Transverse colon (tissue), 4 donors: ENCODE measurements around the gene EIF4B. TPM values are rescaled to one million over a fixed set of nuclear protein-coding genes. Genes with fewer than 3 reads are reported as not detected.

Experiments
- DNase-seq: peaks from one replicate; pipeline ENCODE4 v3.0.0-alpha.2; 2019
- H3K27ac ChIP-seq, 4 donors: fragments of 200-600 bp; sonication (generic); 2 replicates each; pipeline ENCODE4 v1.5.1; 2016 to 2018; ENCODE audit warnings: inconsistent platforms in 4 of 4
- H3K27me3 ChIP-seq: fragments of 200-600 bp; sonication (generic); 2 replicates; pipeline ENCODE4 v1.5.1; 2017; ENCODE audit warnings: inconsistent platforms
- H3K36me3 ChIP-seq, 4 donors: fragments of 200-600 bp; sonication (generic); 2 replicates each; pipeline ENCODE4 v1.5.1; 2017 to 2019; ENCODE audit warnings: inconsistent platforms in 4 of 4
- H3K4me1 ChIP-seq, 4 donors: fragments of 200-600 bp; sonication (generic); 2 replicates each; pipeline ENCODE4 v1.5.1; 2017 to 2020; ENCODE audit warnings: inconsistent platforms in 4 of 4
- H3K4me3 ChIP-seq, 4 donors: fragments of 200-600 bp; sonication (generic); 1 replicate in 1 of 4; 2 replicates in 3 of 4; pipeline versions ENCODE4 v1.5.1 to v1.6.1; 2017 to 2019; ENCODE audit warnings: inconsistent platforms in 4 of 4
- H3K9me3 ChIP-seq, 2 donors: fragments of 200-600 bp; sonication (generic); 2 replicates each; pipeline ENCODE4 v1.5.1; 2017 to 2019; ENCODE audit warnings: inconsistent platforms in 2 of 2
- EP300 ChIP-seq: sonication (generic); formaldehyde crosslinking; IDR thresholded peaks from one replicate; pipeline ENCODE4 v1.6.1; 2017; ENCODE audit warnings: antibody characterized with exemption, low read depth
- POLR2A ChIP-seq: fragments of 450-650 bp; IDR thresholded peaks from one replicate; pipeline ENCODE4 v1.6.1; 2016; ENCODE audit warnings: antibody characterized with exemption, mild to moderate bottlenecking, moderate library complexity
- POLR2AphosphoS5 ChIP-seq, 3 donors: sonication (generic); formaldehyde crosslinking; IDR thresholded peaks; one replicate each; pipeline ENCODE4 v1.6.1; 2016; ENCODE audit warnings: antibody characterized with exemption in 3 of 3
- WGBS, 2 donors: methylation state at CpG; one replicate each; pipeline ENCODE4 v1.1.5; 2018; ENCODE audit warnings: low coverage in 1 of 2; 5-methylcytosine and 5-hydroxymethylcytosine counted together
- in situ Hi-C, 4 donors: fragments of 200-750 bp; cut with MboI; loops; one replicate each; pipeline versions ENCODE4 v1.15.0 to v1.15.1; 2017; ENCODE audit warnings: low sequenced_read_pairs in 3 of 4, low pct_ligation_motif_present in 1 of 4, low pct_unique_long_range_greater_than_20kb in 1 of 4
- intact Hi-C: fragments of 100-400 bp; cut with DNase I; formaldehyde crosslinking; loops from one replicate; pipeline ENCODE4 v1.15.1; 2023; ENCODE audit warnings: low total_unique reads
- total RNA-seq, 4 donors: library from RNA; depleted of rRNA; stranded (reverse); fragments of >200 nt; gene quantifications; one replicate each; pipeline ENCODE4 v1.1.0, GENCODE V29; 2016
- TF ChIP-seq, protein P1 (sequence below), 5 experiments: fragments of 200-600 bp in 3 of 5; fragments of 450-650 bp in 2 of 5; sonication (generic) in 3 of 5; IDR thresholded peaks; 1 replicate in 2 of 5; 2 replicates in 3 of 5; pipeline ENCODE4 v1.5.1; 2016 to 2017; ENCODE audit warnings: antibody characterized with exemption in 5 of 5, inconsistent platforms in 3 of 5, mild to moderate bottlenecking in 2 of 5, moderate library complexity in 1 of 5

EIF4B gene
- total RNA-seq, 4 donors from 2014 or later: 175 to 383 (median 261) TPM

DNA sequence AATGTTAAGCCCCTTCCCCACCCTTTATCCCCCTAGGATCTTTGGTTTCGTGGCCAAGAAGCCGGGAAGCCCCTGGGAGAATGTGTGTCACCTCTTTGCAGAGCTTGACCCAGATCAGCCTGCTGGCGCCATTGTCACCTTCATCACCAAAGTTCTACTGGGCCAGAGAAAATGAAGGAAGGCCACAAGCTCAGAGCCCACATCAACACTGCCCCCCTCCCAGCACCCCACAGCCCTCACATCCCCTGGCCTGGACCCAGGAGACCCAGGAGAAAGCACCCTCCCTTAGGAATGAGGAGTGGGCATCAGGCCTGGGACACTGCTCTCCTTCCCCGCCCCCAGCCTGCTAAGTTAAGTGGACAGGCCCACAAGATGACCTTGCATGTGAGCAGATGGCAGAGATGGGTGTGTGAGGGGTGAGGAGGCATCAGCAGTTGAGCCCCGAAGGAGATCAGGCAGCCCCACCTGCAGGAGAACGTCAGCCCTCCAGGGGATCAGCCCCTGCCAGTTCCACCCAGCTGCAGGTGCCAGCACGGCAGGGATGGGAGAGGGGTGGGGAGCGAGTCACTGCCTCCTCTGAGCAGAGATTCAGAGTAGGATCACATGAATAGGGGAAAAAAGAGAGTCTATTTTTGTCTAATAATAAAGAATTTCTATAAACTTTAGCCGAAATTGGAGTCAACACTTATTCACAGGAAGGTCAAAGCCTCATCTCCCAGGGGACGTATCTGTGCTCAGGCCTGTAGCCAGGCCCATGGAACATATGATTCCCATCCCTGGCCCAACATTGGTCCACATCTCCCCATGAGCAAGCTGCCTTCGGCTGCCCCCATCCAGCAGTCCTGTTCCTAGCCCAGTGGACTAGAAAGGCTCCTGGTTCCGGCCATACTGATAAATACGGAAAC, 57.7 kb downstream of the EIF4B start:
- Histone ChIP-seq H3K4me3 (no peak overlapping the region), H3K36me3 (peaks cover 0 to 10% (median 0%) of the 10 kb centered on the region in 4 donors), H3K9me3 (no peaks in the 10 kb centered on the region), H3K27me3 (no peaks in the 10 kb centered on the region), H3K4me1 (peaks cover 6 to 28% (median 18%) of the 10 kb centered on the region in 4 donors), H3K27ac (peak overlapping the region; percentile 36 to 68 (median 52))
- intact Hi-C loops: loop anchor here (1.0 to 10.0 kb wide), 3 partner anchors 37 to 221 kb away; no protein-coding TSS in a partner anchor
- peak in 1 of 3 donors; percentile 43 for TF ChIP-seq POLR2AphosphoS5 (IDR thresholded peaks at IDR 0.05)
- TF ChIP-seq, protein P1, sequence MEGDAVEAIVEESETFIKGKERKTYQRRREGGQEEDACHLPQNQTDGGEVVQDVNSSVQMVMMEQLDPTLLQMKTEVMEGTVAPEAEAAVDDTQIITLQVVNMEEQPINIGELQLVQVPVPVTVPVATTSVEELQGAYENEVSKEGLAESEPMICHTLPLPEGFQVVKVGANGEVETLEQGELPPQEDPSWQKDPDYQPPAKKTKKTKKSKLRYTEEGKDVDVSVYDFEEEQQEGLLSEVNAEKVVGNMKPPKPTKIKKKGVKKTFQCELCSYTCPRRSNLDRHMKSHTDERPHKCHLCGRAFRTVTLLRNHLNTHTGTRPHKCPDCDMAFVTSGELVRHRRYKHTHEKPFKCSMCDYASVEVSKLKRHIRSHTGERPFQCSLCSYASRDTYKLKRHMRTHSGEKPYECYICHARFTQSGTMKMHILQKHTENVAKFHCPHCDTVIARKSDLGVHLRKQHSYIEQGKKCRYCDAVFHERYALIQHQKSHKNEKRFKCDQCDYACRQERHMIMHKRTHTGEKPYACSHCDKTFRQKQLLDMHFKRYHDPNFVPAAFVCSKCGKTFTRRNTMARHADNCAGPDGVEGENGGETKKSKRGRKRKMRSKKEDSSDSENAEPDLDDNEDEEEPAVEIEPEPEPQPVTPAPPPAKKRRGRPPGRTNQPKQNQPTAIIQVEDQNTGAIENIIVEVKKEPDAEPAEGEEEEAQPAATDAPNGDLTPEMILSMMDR (IDR thresholded peaks at IDR 0.05): no peak
- no peak for TF ChIP-seq POLR2A
- TF ChIP-seq EP300: no peak
- peak; percentile 22 for DNase-seq
- WGBS, 2 donors: 75% methylated on average over 13 of the region's 13 CpGs; no CpG with 5 or more reads in 1 of the 2 donors
- in situ Hi-C loops: loop anchor here in 3 of 4 donors (10.0 to 25.0 kb wide), 3 partner anchors 121 to 223 kb away; partner anchors contain the start of genes CSAD (in 2 of the 3), ZNF740 (in 2 of the 3), MYG1 (in 1 of the 3) and PFDN5 (in 1 of the 3)

DNA sequence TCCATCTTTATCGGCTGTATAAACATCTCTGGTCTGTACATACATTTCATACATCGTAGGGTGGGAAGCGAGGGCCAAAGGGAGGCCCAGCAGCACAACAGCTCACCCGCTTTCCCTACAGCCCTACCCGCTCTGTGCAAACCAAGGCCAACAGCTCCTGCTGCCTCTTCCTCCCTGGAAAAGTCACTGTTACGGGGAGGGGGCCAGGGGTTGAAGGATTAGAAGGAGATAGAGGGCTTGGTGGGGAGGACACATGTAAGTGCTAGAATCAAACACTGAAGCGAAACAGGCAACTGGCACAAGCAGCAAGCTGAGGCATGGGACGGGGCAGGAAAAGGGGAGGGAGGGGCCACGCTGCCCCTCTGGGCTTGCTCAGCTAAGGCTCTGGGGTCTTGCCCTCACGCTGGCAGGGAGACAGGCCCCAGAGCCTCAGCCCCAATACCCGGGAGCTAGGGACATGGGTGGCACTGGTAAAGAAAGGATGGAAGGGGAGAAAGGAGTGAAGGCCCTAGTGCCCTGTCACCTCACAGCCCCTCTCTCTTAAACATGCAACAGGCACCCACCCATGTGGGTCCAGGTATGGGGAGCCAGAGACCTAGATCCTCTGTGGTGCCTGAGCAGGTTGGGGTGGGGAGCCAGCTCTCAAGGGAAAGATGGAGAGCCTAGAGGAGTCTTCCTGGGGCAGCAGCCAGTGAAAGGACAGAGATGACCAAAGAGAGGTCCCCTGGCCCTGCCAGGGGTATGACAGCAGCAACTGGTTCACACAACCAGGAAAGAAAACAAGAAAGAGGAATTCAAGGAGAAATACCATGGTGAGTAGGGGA, 58.6 kb downstream of the EIF4B start:
- in situ Hi-C loops (loop anchor here in 3 of 4 donors (10.0 to 25.0 kb wide), 3 partner anchors 120 to 222 kb away; partner anchors contain the start of genes CSAD (in 2 of the 3), ZNF740 (in 2 of the 3), MYG1 (in 1 of the 3) and PFDN5 (in 1 of the 3)), intact Hi-C loops (loop anchor here (1.0 to 10.0 kb wide), 3 partner anchors 36 to 220 kb away; no protein-coding TSS in a partner anchor)
- DNase-seq: no peak
- Histone ChIP-seq H3K27ac (peak overlapping the region; percentile 36 to 68 (median 52)), H3K4me3 (no peak overlapping the region), H3K36me3 (peaks cover 0 to 10% (median 0%) of the 10 kb centered on the region in 4 donors), H3K9me3 (no peaks in the 10 kb centered on the region), H3K4me1 (peaks cover 6 to 28% (median 18%) of the 10 kb centered on the region in 4 donors), H3K27me3 (no peaks in the 10 kb centered on the region)
- 84 to 100% methylated on average over 1 to 11 of the region's 11 CpGs for WGBS, 2 donors
- TF ChIP-seq POLR2A: no peak
- no peak for TF ChIP-seq POLR2AphosphoS5 (IDR thresholded peaks at IDR 0.05)
- TF ChIP-seq EP300: no peak
- TF ChIP-seq, protein P1 (IDR thresholded peaks at IDR 0.05): no peak

DNA sequence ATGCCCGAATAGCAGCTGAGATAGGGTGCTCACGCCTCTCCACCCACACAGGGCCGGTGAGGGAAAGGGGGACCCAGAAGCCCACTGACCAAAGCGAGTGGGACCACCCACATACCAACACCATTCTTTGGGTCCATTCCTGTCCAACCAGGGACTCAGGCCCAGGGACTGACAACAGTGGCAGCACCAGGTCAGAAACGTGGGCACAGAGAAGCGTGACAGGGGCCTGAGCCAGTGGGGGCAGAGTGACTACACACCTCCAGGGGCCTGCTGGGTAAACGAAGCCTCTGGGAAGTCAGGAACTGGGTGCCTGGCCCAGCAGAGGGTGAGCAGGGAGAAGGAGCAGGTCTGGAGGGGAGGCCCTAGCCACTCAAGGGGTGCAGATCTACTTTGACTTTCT, 59.2 kb downstream of the EIF4B start:
- peaks cover 0 to 10% (median 0%) of the 10 kb centered on the region in 4 donors for H3K36me3 ChIP-seq
- no peak overlapping the region for H3K4me3 ChIP-seq
- in situ Hi-C loops: loop anchor here in 3 of 4 donors (10.0 to 25.0 kb wide), 3 partner anchors 119 to 222 kb away; partner anchors contain the start of genes CSAD (in 2 of the 3), ZNF740 (in 2 of the 3), MYG1 (in 1 of the 3) and PFDN5 (in 1 of the 3)
- H3K4me1 ChIP-seq: peaks cover 6 to 27% (median 18%) of the 10 kb centered on the region in 4 donors
- H3K27ac ChIP-seq: peak overlapping the region; percentile 36 to 68 (median 52)
- intact Hi-C loops: loop anchor here (10.0 kb wide), 2 partner anchors 129 to 219 kb away; no protein-coding TSS in a partner anchor
- no peak for DNase-seq
- WGBS, 2 donors: 79% methylated on average over 7 of the region's 7 CpGs; no CpG with 5 or more reads in 1 of the 2 donors
- TF ChIP-seq, protein P1 (IDR thresholded peaks at IDR 0.05): no peak
- TF ChIP-seq EP300: no peak
- no peak for TF ChIP-seq POLR2A
- TF ChIP-seq POLR2AphosphoS5 (IDR thresholded peaks at IDR 0.05): no peak
- H3K27me3 ChIP-seq: no peaks in the 10 kb centered on the region
- H3K9me3 ChIP-seq: no peaks in the 10 kb centered on the region
